GM12891 (cell line): ENCODE results near the gene CPOX.

Experiments used
- POLR2A ChIP-seq: IDR thresholded peaks from 2 replicates; pipeline ENCODE4 v1.6.1; 2011; ENCODE audit warnings: low read depth, low read length, control low read depth
- POLR2AphosphoS5 ChIP-seq: IDR thresholded peaks from 2 replicates; pipeline ENCODE4 v1.6.1; 2011; ENCODE audit warnings: low read depth, low read length, control low read depth
- SPI1 ChIP-seq: IDR thresholded peaks from 2 replicates; pipeline ENCODE4 v1.6.1; 2011; ENCODE audit warnings: low read depth, low read length, control low read depth

- TF ChIP-seq POLR2A (no peak), SPI1 (no peak), POLR2AphosphoS5 (no peak; the same call in 1 of the 2 replicates)
Observed at GRCh38 chr3:98542623-98543022, 50.8 kb downstream of the CPOX start.
